ENCODE results near the gene NXPE1. TPM values are rescaled to one million over a fixed set of nuclear protein-coding genes. Genes with fewer than 3 reads are reported as not detected.

The NXPE1 gene
- total and polyA plus RNA-seq, 2 donors (not counting 1 experiment from before 2014, with no cell fraction given): not detected

DNA sequence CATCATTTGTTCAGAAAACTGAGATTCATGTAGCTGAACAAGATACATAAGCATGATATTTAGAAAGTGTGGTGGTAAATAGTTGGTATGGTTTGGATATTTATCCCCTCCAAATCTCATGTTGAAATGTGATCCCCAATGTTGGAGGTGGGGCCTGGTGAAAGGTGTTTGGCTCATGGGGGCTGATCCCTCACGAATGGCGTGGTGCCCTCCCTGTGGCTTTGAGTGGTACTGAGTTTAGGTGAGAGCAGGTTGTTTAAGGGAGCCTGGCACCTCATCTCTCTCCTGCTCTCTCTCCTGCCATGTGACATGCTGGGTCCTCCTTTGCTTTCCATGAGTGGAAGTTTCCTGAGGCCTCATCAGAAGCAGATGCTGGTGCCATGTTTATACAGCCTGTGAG is 48.1 kb downstream of the NXPE1 start:
- DNase-seq (ENCODE audit: low read depth in 2 of 2): no peak
- no peak for TF ChIP-seq EZH2 (IDR thresholded peaks at IDR 0.05; ENCODE audit: low read length, missing control alignments)
- TF ChIP-seq, protein P1, sequence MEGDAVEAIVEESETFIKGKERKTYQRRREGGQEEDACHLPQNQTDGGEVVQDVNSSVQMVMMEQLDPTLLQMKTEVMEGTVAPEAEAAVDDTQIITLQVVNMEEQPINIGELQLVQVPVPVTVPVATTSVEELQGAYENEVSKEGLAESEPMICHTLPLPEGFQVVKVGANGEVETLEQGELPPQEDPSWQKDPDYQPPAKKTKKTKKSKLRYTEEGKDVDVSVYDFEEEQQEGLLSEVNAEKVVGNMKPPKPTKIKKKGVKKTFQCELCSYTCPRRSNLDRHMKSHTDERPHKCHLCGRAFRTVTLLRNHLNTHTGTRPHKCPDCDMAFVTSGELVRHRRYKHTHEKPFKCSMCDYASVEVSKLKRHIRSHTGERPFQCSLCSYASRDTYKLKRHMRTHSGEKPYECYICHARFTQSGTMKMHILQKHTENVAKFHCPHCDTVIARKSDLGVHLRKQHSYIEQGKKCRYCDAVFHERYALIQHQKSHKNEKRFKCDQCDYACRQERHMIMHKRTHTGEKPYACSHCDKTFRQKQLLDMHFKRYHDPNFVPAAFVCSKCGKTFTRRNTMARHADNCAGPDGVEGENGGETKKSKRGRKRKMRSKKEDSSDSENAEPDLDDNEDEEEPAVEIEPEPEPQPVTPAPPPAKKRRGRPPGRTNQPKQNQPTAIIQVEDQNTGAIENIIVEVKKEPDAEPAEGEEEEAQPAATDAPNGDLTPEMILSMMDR (conservative IDR thresholded peaks at IDR 0.05 in 1 of 2, IDR thresholded peaks at IDR 0.05 in 1 of 2; ENCODE audit: low read depth in 1 of 2, low read length in 2 of 2): no peak
- H4K20me1 ChIP-seq (ENCODE audit: control insufficient read depth, extremely low read depth, insufficient read depth, low read length): no peaks in the 10 kb centered on the region

DNA sequence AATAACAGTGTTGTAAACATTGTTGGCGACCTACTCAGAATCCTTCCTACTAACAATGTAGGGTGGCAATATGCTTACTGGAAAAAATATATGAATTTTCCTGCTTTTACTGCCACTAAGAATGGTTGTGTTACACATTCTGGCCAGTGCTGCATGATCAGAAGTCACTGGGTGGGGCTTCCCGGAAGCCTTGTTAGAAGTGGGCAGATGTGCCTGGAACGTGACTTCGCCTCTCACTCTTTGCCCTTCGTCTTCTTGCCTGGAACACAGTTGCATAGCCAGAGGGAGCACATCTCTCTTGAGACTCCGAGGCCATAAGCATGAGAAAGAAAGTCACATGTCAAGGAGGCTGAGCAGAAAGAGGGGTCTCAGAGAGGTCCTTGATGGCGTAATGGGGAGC is 48.6 kb downstream of the NXPE1 start:
- Histone ChIP-seq H3K4me2 (ENCODE audit: extremely low read depth, insufficient read depth, low read length) (no peak overlapping the region), H3K4me3 (replicated peaks in 1 of 4; ENCODE audit: control extremely low read depth in 1 of 4, insufficient read depth in 1 of 4, low read depth in 3 of 4, low read length in 4 of 4) (no peak overlapping the region), H3K36me3 (ENCODE audit: control insufficient read depth, insufficient read depth, low read length) (no peaks in the 10 kb centered on the region), H2AFZ (ENCODE audit: low read length) (no peak overlapping the region), H3K9ac (ENCODE audit: insufficient read depth, low read length) (no peak overlapping the region), H3K27me3 (ENCODE audit: control insufficient read depth, insufficient read depth, low read length) (no peaks in the 10 kb centered on the region), H3K79me2 (ENCODE audit: control insufficient read depth, insufficient read depth, low read length) (no peaks in the 10 kb centered on the region), H3K4me1 (ENCODE audit: control insufficient read depth, extremely low read depth, insufficient read depth, low read length) (no peaks in the 10 kb centered on the region), H4K20me1 (ENCODE audit: control insufficient read depth, extremely low read depth, insufficient read depth, low read length) (no peaks in the 10 kb centered on the region), H3K9me3 (ENCODE audit: control insufficient read depth, insufficient read depth, low read depth, low read length) (no peaks in the 10 kb centered on the region), H3K27ac (ENCODE audit: insufficient read depth, low read length) (no peak overlapping the region)
- DNase-seq (ENCODE audit: low read depth in 2 of 2): no peak
- TF ChIP-seq EZH2 (IDR thresholded peaks at IDR 0.05; ENCODE audit: low read length, missing control alignments): no peak
- TF ChIP-seq, protein P1 (conservative IDR thresholded peaks at IDR 0.05 in 1 of 2, IDR thresholded peaks at IDR 0.05 in 1 of 2; ENCODE audit: low read depth in 1 of 2, low read length in 2 of 2): no peak

More for the DNA sequence above, 48.1 kb downstream of the NXPE1 start:
- Histone ChIP-seq H3K36me3 (ENCODE audit: control insufficient read depth, insufficient read depth, low read length) (no peaks in the 10 kb centered on the region), H3K79me2 (ENCODE audit: control insufficient read depth, insufficient read depth, low read length) (no peaks in the 10 kb centered on the region), H3K27ac (ENCODE audit: insufficient read depth, low read length) (no peak overlapping the region), H2AFZ (ENCODE audit: low read length) (no peak overlapping the region), H3K9me3 (ENCODE audit: control insufficient read depth, insufficient read depth, low read depth, low read length) (no peaks in the 10 kb centered on the region), H3K4me2 (ENCODE audit: extremely low read depth, insufficient read depth, low read length) (no peak overlapping the region), H3K27me3 (ENCODE audit: control insufficient read depth, insufficient read depth, low read length) (no peaks in the 10 kb centered on the region), H3K4me1 (ENCODE audit: control insufficient read depth, extremely low read depth, insufficient read depth, low read length) (no peaks in the 10 kb centered on the region), H3K4me3 (replicated peaks in 1 of 4; ENCODE audit: control extremely low read depth in 1 of 4, insufficient read depth in 1 of 4, low read depth in 3 of 4, low read length in 4 of 4) (no peak overlapping the region), H3K9ac (ENCODE audit: insufficient read depth, low read length) (no peak overlapping the region)

DNA sequence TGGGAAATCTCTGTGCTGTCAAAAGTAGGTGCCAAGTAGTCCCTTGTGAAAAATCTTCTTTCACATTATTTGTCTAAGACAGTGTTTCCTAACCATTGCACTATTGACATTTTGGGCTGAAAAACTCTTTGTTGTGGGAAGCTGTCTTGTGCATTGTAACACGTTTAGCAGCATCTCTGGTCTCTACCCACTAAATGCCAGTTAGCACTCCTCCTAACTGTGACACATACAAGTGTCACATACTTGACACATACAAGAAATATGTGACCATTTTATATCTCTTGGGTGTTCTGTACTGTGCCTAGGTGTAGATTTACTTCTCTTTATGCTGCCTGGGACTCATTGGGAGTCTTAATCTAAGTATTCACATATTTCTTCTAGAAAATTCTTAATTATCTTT is 57.8 kb downstream of the NXPE1 start:
- no peaks in the 10 kb centered on the region for H3K4me1 ChIP-seq (ENCODE audit: control insufficient read depth, extremely low read depth, insufficient read depth, low read length)
- H3K27me3 ChIP-seq (ENCODE audit: control insufficient read depth, insufficient read depth, low read length): no peaks in the 10 kb centered on the region
- no peak overlapping the region for H3K27ac ChIP-seq (ENCODE audit: insufficient read depth, low read length)
- TF ChIP-seq EZH2 (IDR thresholded peaks at IDR 0.05; ENCODE audit: low read length, missing control alignments): no peak
- TF ChIP-seq, protein P1 (conservative IDR thresholded peaks at IDR 0.05 in 1 of 2, IDR thresholded peaks at IDR 0.05 in 1 of 2; ENCODE audit: low read depth in 1 of 2, low read length in 2 of 2): no peak
- DNase-seq (ENCODE audit: low read depth in 2 of 2): no peak
- no peaks in the 10 kb centered on the region for H4K20me1 ChIP-seq (ENCODE audit: control insufficient read depth, extremely low read depth, insufficient read depth, low read length)
- no peaks in the 10 kb centered on the region for H3K9me3 ChIP-seq (ENCODE audit: control insufficient read depth, insufficient read depth, low read depth, low read length)
- H2AFZ ChIP-seq (ENCODE audit: low read length): no peak overlapping the region
- no peak overlapping the region for H3K4me3 ChIP-seq (replicated peaks in 1 of 4; ENCODE audit: control extremely low read depth in 1 of 4, insufficient read depth in 1 of 4, low read depth in 3 of 4, low read length in 4 of 4)
- no peak overlapping the region for H3K9ac ChIP-seq (ENCODE audit: insufficient read depth, low read length)
- H3K79me2 ChIP-seq (ENCODE audit: control insufficient read depth, insufficient read depth, low read length): no peaks in the 10 kb centered on the region
- no peaks in the 10 kb centered on the region for H3K36me3 ChIP-seq (ENCODE audit: control insufficient read depth, insufficient read depth, low read length)
- H3K4me2 ChIP-seq (ENCODE audit: extremely low read depth, insufficient read depth, low read length): no peak overlapping the region
